GM21526 (cell line): ENCODE results near the gene C9orf85.
"Not testable (repeated sequence)": the region's sequence is repeated elsewhere in the genome, so short reads cannot be mapped to it uniquely, and the experiment has no call there.

Experiments
- ATAC-seq: cut with Tn5 transposase; IDR thresholded peaks from one replicate; pipeline ENCODE4 v1.9.1; 2021; ENCODE audit warnings: moderate library complexity; ENCODE audit not compliant: unreplicated experiment, low FRiP score

C9orf85 gene

GRCh38 chr9:71986900-71987299 lies 75.5 kb downstream of the C9orf85 start:
- no peak for ATAC-seq

GRCh38 chr9:71987471-71988371 lies 76.3 kb downstream of the C9orf85 start:
- ATAC-seq = no peak

- no peak for ATAC-seq
Observed at GRCh38 chr9:71990466-71990865, 79.0 kb downstream of the C9orf85 start.

- ATAC-seq = no peak
Observed at GRCh38 chr9:72005451-72005850, 94.0 kb downstream of the C9orf85 start.

DNA sequence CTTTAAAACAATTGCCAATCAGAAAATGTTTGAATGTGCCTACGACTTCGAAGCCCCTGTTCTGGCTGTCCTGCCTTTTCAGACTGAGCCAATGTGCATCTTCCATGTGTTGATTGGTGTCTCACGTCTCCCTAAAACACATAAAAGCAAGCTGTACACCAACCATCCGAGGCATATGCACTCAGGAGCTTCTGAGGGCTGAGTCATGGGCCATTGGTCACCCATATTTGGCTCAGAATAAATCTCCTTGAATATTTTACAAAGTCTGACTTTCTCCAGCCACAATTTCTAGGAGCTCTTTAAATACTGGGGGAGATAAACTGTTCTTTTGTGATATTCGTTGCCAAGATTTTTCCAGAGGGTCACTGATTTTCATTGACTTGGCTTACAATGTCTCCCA lies 95.1 kb downstream of the C9orf85 start:
- ATAC-seq = no peak

- ATAC-seq = not testable (repeated sequence)
Observed at GRCh38 chr9:72007726-72008125, 96.3 kb downstream of the C9orf85 start.

- no peak for ATAC-seq
Observed at GRCh38 chr9:72012646-72013045, 101.2 kb downstream of the C9orf85 start.

DNA sequence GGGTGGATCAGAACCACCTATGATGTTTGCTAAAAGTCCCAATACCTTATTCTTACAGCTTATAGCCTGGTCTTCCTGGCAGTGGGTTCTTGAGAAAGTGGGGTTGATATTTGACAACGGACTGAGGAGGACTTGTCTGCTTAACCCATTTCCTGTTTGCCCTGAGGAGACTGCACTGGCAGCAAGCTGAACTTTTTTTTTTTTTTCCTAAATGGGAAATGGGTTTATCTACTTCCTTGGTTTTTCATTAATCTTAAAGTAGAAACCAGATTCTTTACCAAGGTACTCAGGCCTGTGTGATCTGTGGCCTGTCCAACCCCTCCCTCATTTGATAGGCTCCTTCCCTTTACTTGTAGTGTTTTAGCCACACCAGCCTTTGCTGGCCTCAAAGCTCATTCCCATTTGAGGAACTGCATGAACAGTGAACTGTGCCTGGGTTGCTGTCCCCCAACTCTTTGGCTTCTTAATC lies 101.9 kb downstream of the C9orf85 start:
- ATAC-seq = no peak

GRCh38 chr9:72022841-72023240 lies 111.4 kb downstream of the C9orf85 start:
- ATAC-seq = no peak
